Activated CD8-positive, alpha-beta T cell treated with anti-CD3 and anti-CD28 coated beads for 36 hours (primary cell): ENCODE results near the gene ARHGEF16. TPM values are rescaled to one million over a fixed set of nuclear protein-coding genes. Genes with fewer than 3 reads are reported as not detected.

Experiments used
- ATAC-seq: fragments of 200-7000 bp; cut with Tn5 transposase; one replicate; pipeline ENCODE4 v1.10.0; 2021; ENCODE audit warnings: mild to moderate bottlenecking, moderate library complexity
- CTCF ChIA-PET: fragments of 350-600 bp; sonication (Branson Sonifier 250); formaldehyde crosslinking; loops from one replicate; lab custom pipeline; 2021; ENCODE audit warnings: antibody characterized with exemption; lab: Charles Lee
- POLR2A ChIA-PET: fragments of 350-600 bp; sonication (Branson Sonifier 250); formaldehyde crosslinking; loops from one replicate; lab custom pipeline; 2021; ENCODE audit warnings: antibody characterized with exemption; lab: Charles Lee
- DNase-seq: peaks from one replicate; pipeline ENCODE4 v3.0.0-alpha.2; 2020
- H3K27ac Mint-ChIP-seq: one replicate; pipeline ENCODE4 v1.8.0; 2021; ENCODE audit warnings: mild to moderate bottlenecking, mixed read lengths
- H3K27me3 Mint-ChIP-seq: one replicate; pipeline ENCODE4 v1.8.0; 2021; ENCODE audit warnings: mixed read lengths
- H3K36me3 Mint-ChIP-seq: one replicate; pipeline ENCODE4 v1.8.0; 2021; ENCODE audit warnings: low read depth, mixed read lengths
- H3K4me1 Mint-ChIP-seq: one replicate; pipeline ENCODE4 v1.8.0; 2021; ENCODE audit warnings: low read depth, mixed read lengths
- H3K4me3 Mint-ChIP-seq: one replicate; pipeline ENCODE4 v1.8.0; 2021; ENCODE audit warnings: mild to moderate bottlenecking, moderate library complexity, mixed read lengths
- H3K9me3 Mint-ChIP-seq: one replicate; pipeline ENCODE4 v1.8.0; 2021; ENCODE audit warnings: mixed read lengths
- intact Hi-C: fragments of 100-400 bp; cut with micrococcal nuclease; formaldehyde crosslinking; loops from one replicate; pipeline ENCODE4 v1.10.0; 2022
- total RNA-seq, 2 experiments: library from RNA; stranded (reverse); gene quantifications; one replicate each; pipeline ENCODE4 v1.2.3, GENCODE V29; 2021
- TF ChIP-seq, protein P1 (sequence below): fragments of 200-600 bp; IDR thresholded peaks from one replicate; pipeline ENCODE4 v1.8.0; 2022; ENCODE audit warnings: antibody characterized with exemption, mild to moderate bottlenecking

The ARHGEF16 gene
- total RNA-seq, 2 experiments from 2014 or later, result not detected

DNA sequence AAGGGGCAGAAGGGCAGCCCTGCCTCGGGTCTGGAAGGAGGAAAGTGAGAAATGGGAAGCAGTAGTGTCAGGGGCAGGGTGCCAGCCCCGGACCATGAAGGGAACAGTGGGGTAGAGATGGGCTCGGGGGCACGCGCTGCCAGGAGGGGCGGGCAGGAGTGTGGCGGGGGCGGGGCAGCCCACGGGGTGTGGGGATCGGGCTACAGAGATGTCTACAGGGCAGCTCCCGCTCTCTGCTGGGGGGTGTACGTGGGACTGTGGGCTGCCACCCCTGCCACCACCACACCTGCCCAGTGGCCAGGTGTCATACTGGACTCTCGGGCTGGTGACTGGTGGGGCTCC is 7.4 kb downstream of the ARHGEF16 start:
- no peak overlapping the region for H3K4me3 Mint-ChIP-seq
- H3K27me3 Mint-ChIP-seq, result no peaks in the 10 kb centered on the region
- H3K36me3 Mint-ChIP-seq, result no peaks in the 10 kb centered on the region
- ChIA-PET POLR2A (no interaction called here), CTCF (interaction anchor here (1.6 to 2.6 kb wide), 2 partner anchors 9 to 29 kb away, joined by 5 to 15 read pairs; no protein-coding TSS in a partner anchor)
- TF ChIP-seq, protein P1, sequence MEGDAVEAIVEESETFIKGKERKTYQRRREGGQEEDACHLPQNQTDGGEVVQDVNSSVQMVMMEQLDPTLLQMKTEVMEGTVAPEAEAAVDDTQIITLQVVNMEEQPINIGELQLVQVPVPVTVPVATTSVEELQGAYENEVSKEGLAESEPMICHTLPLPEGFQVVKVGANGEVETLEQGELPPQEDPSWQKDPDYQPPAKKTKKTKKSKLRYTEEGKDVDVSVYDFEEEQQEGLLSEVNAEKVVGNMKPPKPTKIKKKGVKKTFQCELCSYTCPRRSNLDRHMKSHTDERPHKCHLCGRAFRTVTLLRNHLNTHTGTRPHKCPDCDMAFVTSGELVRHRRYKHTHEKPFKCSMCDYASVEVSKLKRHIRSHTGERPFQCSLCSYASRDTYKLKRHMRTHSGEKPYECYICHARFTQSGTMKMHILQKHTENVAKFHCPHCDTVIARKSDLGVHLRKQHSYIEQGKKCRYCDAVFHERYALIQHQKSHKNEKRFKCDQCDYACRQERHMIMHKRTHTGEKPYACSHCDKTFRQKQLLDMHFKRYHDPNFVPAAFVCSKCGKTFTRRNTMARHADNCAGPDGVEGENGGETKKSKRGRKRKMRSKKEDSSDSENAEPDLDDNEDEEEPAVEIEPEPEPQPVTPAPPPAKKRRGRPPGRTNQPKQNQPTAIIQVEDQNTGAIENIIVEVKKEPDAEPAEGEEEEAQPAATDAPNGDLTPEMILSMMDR, result no peak
- H3K4me1 Mint-ChIP-seq, result no peaks in the 10 kb centered on the region
- DNase-seq (no peak), ATAC-seq (no peak)
- H3K9me3 Mint-ChIP-seq, result no peaks in the 10 kb centered on the region
- H3K27ac Mint-ChIP-seq, result no peak overlapping the region
- intact Hi-C loops, result no loop called here

- Mint-ChIP-seq H3K27me3 (no peaks in the 10 kb centered on the region), H3K4me3 (no peak overlapping the region), H3K27ac (no peak overlapping the region), H3K9me3 (no peaks in the 10 kb centered on the region), H3K4me1 (no peaks in the 10 kb centered on the region), H3K36me3 (no peaks in the 10 kb centered on the region)
- ChIA-PET CTCF (interaction anchor here (1.6 to 2.6 kb wide), 2 partner anchors 10 to 28 kb away, joined by 5 to 15 read pairs; no protein-coding TSS in a partner anchor), POLR2A (no interaction called here)
- TF ChIP-seq, protein P1, result no peak
- ATAC-seq (no peak), DNase-seq (no peak)
- intact Hi-C loops, result no loop called here
These were observed 8.0 kb downstream of the ARHGEF16 start for GRCh38 chr1:3462356-3463012.

GRCh38 chr1:3463013-3463385 is 8.5 kb downstream of the ARHGEF16 start:
- POLR2A ChIA-PET, result no interaction called here
- intact Hi-C loops, result no loop called here
- H3K4me1 Mint-ChIP-seq, result no peaks in the 10 kb centered on the region
- H3K36me3 Mint-ChIP-seq, result no peaks in the 10 kb centered on the region
- no peak overlapping the region for H3K27ac Mint-ChIP-seq
- ATAC-seq, result no peak
- TF ChIP-seq, protein P1, result no peak
- H3K27me3 Mint-ChIP-seq, result no peaks in the 10 kb centered on the region
- no peak for DNase-seq
- H3K4me3 Mint-ChIP-seq, result no peak overlapping the region
- CTCF ChIA-PET, result interaction anchor here (2.6 kb wide), 1 partner anchor 10 kb away, joined by 15 read pairs; no protein-coding TSS in a partner anchor
- H3K9me3 Mint-ChIP-seq, result no peaks in the 10 kb centered on the region

DNA sequence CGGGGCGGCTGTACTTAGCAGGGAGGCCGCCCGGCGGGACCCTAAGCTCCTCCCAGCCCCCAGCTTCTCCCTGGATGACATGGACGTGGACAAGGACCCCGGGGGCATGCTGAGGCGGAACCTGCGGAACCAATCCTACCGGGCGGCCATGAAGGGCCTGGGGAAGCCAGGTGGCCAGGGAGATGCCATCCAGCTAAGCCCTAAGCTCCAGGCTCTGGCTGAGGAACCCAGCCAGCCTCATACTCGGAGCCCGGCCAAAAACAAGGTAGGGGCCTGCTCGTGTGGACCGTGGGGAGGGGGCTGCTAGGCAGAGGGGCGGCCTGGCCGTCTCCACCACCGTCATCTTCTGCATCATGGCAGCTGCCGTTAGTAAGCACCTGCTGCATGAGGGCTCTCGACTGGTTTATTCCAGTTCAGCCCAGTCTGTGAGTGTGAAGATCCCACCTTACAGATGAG is 9.0 kb downstream of the ARHGEF16 start:
- TF ChIP-seq, protein P1, result no peak
- no peaks in the 10 kb centered on the region for H3K4me1 Mint-ChIP-seq
- H3K36me3 Mint-ChIP-seq, result no peaks in the 10 kb centered on the region
- ChIA-PET POLR2A (no interaction called here), CTCF (interaction anchor here (2.6 kb wide), 1 partner anchor 10 kb away, joined by 15 read pairs; no protein-coding TSS in a partner anchor)
- DNase-seq, result no peak
- no peaks in the 10 kb centered on the region for H3K9me3 Mint-ChIP-seq
- intact Hi-C loops, result no loop called here
- no peak for ATAC-seq
- no peak overlapping the region for H3K27ac Mint-ChIP-seq
- H3K4me3 Mint-ChIP-seq, result no peak overlapping the region
- no peaks in the 10 kb centered on the region for H3K27me3 Mint-ChIP-seq

DNA sequence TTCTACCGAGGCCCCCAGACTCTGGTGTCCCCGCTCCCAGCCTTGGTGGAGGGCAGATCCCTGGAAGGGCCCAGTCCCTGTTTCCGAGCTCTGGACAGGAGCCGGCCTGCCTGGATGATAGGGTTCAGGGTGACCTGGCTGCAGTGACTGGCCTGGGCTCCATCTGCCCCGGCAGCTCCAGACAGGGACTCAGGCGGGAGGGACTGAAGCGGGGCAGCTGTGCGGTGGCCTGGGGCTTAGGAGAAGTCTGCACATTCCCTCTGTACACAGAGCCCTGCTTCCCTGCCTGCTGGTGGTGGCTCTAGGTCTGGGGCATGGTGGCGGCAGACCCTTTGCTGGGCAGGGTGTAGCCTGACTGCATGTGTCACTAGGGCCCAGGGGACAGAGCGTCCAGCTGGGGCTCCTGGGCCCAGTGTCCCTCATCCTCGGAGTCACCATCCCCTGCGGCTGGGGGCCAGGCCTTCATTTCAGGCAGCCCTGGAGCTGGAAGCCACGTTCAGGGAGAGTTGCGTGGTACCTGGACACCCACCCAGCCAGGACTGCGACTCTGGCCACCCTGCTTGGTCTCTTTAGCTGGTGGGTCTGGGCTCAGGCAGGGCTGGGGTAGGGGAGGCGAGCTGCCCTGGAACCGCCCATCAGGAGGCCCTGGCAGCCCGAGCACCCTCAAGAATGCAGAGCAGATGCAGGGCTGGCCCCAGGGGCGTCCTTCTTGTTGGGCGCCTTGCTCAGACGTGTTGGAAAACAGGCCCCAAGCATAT is 9.6 kb downstream of the ARHGEF16 start:
- ChIA-PET CTCF (interaction anchor here (2.6 kb wide), 1 partner anchor 11 kb away, joined by 15 read pairs; no protein-coding TSS in a partner anchor), POLR2A (no interaction called here)
- intact Hi-C loops, result no loop called here
- no peaks in the 10 kb centered on the region for H3K27me3 Mint-ChIP-seq
- H3K4me3 Mint-ChIP-seq, result no peak overlapping the region
- DNase-seq (no peak), ATAC-seq (no peak)
- no peaks in the 10 kb centered on the region for H3K9me3 Mint-ChIP-seq
- H3K36me3 Mint-ChIP-seq, result no peaks in the 10 kb centered on the region
- TF ChIP-seq, protein P1, result no peak
- H3K4me1 Mint-ChIP-seq, result no peaks in the 10 kb centered on the region
- H3K27ac Mint-ChIP-seq, result no peak overlapping the region
